HCT116 (cell line): Measurements from ENCODE around the gene FALEC.

Experiments
- CBX3 ChIP-seq: IDR thresholded peaks from 2 replicates; pipeline ENCODE4 v1.6.1; 2012; ENCODE audit warnings: low read depth
- CEBPB ChIP-seq: IDR thresholded peaks from 2 replicates; pipeline ENCODE4 v1.6.1; 2012; ENCODE audit warnings: low read depth
- ELF1 ChIP-seq: IDR thresholded peaks from 2 replicates; pipeline ENCODE4 v1.6.1; 2012; ENCODE audit warnings: low read depth, borderline replicate concordance
- EZH2phosphoT487 ChIP-seq: fragments of 200-600 bp; IDR thresholded peaks from 2 replicates; pipeline ENCODE4 v1.6.1; 2018; ENCODE audit warnings: antibody characterized with exemption, borderline replicate concordance
- SRF ChIP-seq: IDR thresholded peaks from 2 replicates; pipeline ENCODE4 v1.6.1; 2012; ENCODE audit warnings: low read depth
- TF ChIP-seq, protein P1 (sequence below), 3 experiments: fragments of 200-600 bp in 1 of 3; sonication (generic) in 1 of 3; IDR thresholded peaks in 2 of 3; conservative IDR thresholded peaks in 1 of 3; 2 replicates each; pipeline ENCODE4 v1.5.1; 2012 to 2017; ENCODE audit warnings: low read depth in 2 of 3, low read length in 2 of 3, antibody characterized with exemption in 1 of 3, borderline replicate concordance in 1 of 3, control low read depth in 1 of 3, mild to moderate bottlenecking in 1 of 3, mixed read lengths in 1 of 3, mixed run types in 1 of 3, moderate library complexity in 1 of 3; ENCODE audit not compliant: insufficient read depth in 1 of 3

DNA sequence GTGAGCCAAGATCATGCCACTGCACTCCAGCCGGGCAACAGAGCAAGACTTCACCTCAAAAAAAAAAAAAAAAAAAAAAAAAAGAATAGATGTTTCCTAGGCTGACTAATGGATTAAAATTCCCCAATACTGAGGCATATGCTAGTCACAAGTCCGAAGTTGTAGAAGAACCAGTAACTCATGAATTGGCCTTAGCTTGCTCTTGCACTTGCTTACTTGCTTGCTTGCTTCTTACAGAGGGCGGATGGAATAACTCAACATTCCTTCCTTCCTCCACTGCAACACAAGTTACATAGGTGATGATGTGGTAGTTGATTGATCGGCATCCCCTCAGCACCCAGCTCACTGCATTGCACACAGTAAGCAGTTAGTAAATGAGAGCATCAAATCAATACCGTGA lies 31.1 kb upstream of the FALEC start:
- TF ChIP-seq SRF (no peak), EZH2phosphoT487 (no peak), CBX3 (no peak), CEBPB (no peak), ELF1 (no peak)
- TF ChIP-seq, protein P1, sequence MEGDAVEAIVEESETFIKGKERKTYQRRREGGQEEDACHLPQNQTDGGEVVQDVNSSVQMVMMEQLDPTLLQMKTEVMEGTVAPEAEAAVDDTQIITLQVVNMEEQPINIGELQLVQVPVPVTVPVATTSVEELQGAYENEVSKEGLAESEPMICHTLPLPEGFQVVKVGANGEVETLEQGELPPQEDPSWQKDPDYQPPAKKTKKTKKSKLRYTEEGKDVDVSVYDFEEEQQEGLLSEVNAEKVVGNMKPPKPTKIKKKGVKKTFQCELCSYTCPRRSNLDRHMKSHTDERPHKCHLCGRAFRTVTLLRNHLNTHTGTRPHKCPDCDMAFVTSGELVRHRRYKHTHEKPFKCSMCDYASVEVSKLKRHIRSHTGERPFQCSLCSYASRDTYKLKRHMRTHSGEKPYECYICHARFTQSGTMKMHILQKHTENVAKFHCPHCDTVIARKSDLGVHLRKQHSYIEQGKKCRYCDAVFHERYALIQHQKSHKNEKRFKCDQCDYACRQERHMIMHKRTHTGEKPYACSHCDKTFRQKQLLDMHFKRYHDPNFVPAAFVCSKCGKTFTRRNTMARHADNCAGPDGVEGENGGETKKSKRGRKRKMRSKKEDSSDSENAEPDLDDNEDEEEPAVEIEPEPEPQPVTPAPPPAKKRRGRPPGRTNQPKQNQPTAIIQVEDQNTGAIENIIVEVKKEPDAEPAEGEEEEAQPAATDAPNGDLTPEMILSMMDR (IDR thresholded peaks at IDR 0.05 in 2 of 3, conservative IDR thresholded peaks at IDR 0.05 in 1 of 3; ENCODE audit: borderline replicate concordance in 1 of 3, insufficient read depth in 1 of 3, low read depth in 2 of 3, low read length in 2 of 3) = no peak
